ENCODE data around the gene SAP25. TPM values are rescaled to one million over a fixed set of nuclear protein-coding genes. Genes with fewer than 3 reads are reported as not detected.

The SAP25 gene
- total RNA-seq, 1 donor from 2014 or later, result 24.1 TPM

DNA sequence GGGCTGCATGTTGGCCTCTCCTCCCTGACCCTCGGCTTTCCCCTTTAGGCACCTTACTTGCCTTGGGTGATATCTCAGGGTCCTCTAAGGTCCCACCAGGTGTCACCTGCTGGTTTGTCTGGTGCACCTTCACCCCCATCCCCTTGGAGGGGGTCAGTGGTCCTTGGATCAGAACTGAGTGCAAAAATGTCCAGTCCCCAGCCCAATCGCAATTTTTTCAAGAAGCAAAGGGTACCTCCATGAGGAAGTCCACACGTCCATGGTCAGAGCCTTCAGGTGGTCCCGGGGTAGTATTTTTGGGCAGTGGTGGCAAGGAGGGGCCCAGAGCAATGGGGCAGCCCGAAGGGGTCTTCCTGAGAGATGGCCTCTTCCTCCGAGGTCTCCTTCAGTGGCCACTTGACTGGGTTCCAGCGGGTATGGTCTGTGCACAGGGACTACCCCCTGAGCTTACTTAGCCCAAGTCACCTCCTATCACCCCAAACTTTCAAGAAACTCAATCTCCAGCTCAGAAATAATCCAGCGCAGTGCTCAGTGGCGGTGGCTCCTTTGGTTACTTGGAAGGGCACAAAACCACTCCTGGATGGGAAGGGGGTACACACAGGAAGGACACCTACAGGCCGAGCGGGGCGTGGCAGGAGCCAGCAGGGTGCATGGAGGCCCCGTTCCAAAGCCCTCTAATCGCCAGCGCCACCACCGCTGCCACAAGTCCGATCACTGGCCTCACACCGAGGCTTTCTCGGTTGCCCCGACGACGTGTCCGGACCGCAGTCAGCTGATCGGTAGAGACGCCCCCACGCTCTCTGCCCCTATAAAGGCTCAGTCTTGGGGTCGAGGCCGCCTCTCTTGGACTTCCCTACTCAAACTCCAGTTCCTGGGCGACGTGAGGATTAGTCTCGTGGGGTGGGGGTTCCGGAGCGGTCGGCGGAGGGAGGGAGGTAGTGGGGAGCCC, 4.5 kb downstream of the SAP25 start:
- TF ChIP-seq, protein P1, sequence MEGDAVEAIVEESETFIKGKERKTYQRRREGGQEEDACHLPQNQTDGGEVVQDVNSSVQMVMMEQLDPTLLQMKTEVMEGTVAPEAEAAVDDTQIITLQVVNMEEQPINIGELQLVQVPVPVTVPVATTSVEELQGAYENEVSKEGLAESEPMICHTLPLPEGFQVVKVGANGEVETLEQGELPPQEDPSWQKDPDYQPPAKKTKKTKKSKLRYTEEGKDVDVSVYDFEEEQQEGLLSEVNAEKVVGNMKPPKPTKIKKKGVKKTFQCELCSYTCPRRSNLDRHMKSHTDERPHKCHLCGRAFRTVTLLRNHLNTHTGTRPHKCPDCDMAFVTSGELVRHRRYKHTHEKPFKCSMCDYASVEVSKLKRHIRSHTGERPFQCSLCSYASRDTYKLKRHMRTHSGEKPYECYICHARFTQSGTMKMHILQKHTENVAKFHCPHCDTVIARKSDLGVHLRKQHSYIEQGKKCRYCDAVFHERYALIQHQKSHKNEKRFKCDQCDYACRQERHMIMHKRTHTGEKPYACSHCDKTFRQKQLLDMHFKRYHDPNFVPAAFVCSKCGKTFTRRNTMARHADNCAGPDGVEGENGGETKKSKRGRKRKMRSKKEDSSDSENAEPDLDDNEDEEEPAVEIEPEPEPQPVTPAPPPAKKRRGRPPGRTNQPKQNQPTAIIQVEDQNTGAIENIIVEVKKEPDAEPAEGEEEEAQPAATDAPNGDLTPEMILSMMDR (IDR thresholded peaks at IDR 0.05), result no peak
- intact Hi-C loops (cut with micrococcal nuclease), result loop anchor here (1.0 kb wide), 1 partner anchor 14 kb away; no protein-coding TSS in a partner anchor
- H3K27ac Mint-ChIP-seq, result peak overlapping the region; percentile 63
- ATAC-seq (ENCODE audit: low read depth) (peak; percentile 45), DNase-seq (peak; percentile 43)
- H3K36me3 Mint-ChIP-seq (ENCODE audit: low read depth), result peaks cover 11% of the 10 kb centered on the region
- H3K9me3 Mint-ChIP-seq, result no peaks in the 10 kb centered on the region
- no peaks in the 10 kb centered on the region for H3K27me3 Mint-ChIP-seq
- CTCF ChIA-PET, result no interaction called here
- POLR2A ChIA-PET, result interaction anchor here (0.5 to 2.0 kb wide), 3 partner anchors 16 to 18 kb away, joined by 5 to 11 read pairs (median 6); partner anchors contain the start of genes FBXO24 and LRCH4
- H3K4me1 Mint-ChIP-seq, result peaks cover 42% of the 10 kb centered on the region
- H3K4me3 Mint-ChIP-seq, result peak overlapping the region; percentile 59

DNA sequence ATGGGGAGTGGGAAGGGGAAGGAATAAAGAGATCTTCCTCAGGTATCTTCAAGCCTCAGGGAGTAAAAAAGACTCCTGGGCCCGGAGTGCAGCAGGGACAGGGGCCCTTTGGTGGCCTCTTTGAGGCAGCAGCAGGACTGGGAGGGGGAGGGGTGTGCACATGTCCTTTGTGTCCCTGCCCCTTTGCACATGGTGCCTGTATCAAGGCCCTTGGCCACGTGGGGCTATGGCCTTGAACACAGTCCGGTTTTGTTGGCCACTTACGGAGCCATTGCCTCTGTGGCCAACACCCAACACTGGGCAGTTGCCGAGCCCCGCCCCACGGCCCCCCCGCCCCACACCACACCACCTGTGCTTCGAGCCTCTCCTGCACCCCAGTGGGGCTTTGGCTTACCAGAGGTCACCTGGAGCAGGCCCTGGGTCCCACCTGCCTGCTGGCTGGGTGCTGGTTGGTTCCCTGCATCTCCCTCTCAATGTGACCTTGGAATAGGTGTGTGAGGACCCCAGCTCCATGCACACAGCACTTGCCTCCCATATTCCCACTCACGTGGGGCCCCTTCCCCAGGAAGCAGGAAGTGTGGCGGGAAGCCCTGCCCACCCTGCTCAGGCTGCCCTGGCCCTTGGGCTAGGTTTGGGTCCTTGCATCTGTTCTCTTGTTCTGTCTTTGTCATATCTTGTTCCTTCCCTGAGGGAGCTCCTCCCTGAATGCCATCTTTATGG, 5.4 kb downstream of the SAP25 start:
- TF ChIP-seq, protein P1 (IDR thresholded peaks at IDR 0.05), result no peak
- Mint-ChIP-seq H3K4me1 (peaks cover 46% of the 10 kb centered on the region), H3K27ac (peak overlapping the region; percentile 63), H3K9me3 (no peaks in the 10 kb centered on the region), H3K27me3 (no peaks in the 10 kb centered on the region), H3K36me3 (ENCODE audit: low read depth) (peaks cover 11% of the 10 kb centered on the region), H3K4me3 (no peak overlapping the region)
- intact Hi-C loops (cut with micrococcal nuclease), result no loop called here
- ATAC-seq (ENCODE audit: low read depth) (no peak), DNase-seq (no peak)
- ChIA-PET CTCF (no interaction called here), POLR2A (interaction anchor here (1.8 to 2.0 kb wide), 2 partner anchors 16 to 18 kb away, joined by 6 to 11 read pairs; partner anchors contain the start of genes FBXO24 and LRCH4)

DNA sequence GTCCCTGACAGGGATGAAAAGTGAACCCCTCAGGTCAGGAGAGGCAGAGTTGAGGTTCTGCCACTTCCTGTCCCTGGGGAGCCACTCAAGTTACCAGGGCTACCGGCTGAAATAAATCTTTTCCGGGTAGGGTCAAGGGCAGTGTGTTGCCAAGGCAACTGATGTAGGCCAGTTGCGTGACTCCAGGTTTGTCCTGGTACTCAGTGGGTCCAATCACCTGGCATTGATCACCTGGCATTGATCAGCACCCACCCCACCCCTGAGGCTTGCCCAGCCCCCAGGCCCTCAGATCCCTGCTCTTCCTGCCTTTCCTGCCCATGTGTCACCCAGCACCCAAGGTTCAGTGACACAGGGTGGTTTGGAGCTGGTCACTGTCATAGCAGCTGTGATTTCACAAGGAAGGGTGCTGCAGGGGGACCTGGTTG, 5.9 kb downstream of the SAP25 start:
- no peak overlapping the region for H3K4me3 Mint-ChIP-seq
- no peaks in the 10 kb centered on the region for H3K9me3 Mint-ChIP-seq
- ChIA-PET CTCF (no interaction called here), POLR2A (interaction anchor here (1.2 to 1.7 kb wide), 2 partner anchors 18 to 108 kb away, joined by 4 to 7 read pairs; partner anchors contain the start of genes FBXO24 and LRCH4)
- no peaks in the 10 kb centered on the region for H3K27me3 Mint-ChIP-seq
- TF ChIP-seq, protein P1 (IDR thresholded peaks at IDR 0.05), result no peak
- peaks cover 11% of the 10 kb centered on the region for H3K36me3 Mint-ChIP-seq (ENCODE audit: low read depth)
- intact Hi-C loops (cut with micrococcal nuclease), result no loop called here
- no peak for DNase-seq
- peak; percentile 18 for ATAC-seq (ENCODE audit: low read depth)
- peaks cover 46% of the 10 kb centered on the region for H3K4me1 Mint-ChIP-seq
- peak overlapping the region; percentile 21 for H3K27ac Mint-ChIP-seq

DNA sequence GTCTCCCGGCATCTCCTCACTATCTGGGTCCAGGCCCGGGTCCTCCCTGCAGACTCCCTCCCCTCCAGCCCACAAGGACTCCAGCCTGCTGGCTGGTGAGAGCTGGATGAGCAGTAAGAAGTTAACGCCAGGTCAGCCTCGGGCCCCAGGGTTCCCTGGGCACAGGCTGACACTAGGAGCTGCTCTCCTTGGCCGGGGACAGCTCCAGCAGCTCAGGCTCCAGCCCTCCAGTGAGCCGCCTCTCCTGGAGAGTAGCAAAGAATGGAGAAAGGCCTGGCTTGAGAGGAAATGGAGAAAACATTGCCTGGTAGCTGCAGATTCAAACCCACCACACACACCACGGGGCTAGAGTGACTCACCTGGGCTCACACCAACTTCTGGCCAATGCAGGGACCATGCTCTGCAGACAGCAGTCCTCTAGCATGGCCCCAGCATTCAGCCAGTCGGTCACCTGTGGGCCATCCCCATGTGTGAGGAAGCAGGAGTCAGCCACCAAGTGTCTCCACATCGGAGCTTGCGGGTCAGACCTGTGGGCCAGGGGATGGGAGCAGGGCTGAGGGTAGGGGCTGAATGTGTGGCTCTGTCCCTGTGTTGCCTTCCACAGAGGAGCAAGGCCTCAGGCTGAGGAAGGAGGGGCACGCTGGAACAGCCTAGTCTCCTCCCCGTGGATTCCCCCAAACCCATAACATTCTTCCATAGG, 6.5 kb downstream of the SAP25 start:
- peak overlapping the region; percentile 21 for H3K27ac Mint-ChIP-seq
- POLR2A ChIA-PET, result interaction anchor here (1.2 to 1.7 kb wide), 2 partner anchors 19 to 108 kb away, joined by 4 to 7 read pairs; partner anchors contain the start of genes FBXO24 and LRCH4
- CTCF ChIA-PET, result no interaction called here
- intact Hi-C loops (cut with micrococcal nuclease), result no loop called here
- H3K9me3 Mint-ChIP-seq, result no peaks in the 10 kb centered on the region
- H3K4me3 Mint-ChIP-seq, result no peak overlapping the region
- DNase-seq, result no peak
- H3K4me1 Mint-ChIP-seq, result peaks cover 43% of the 10 kb centered on the region
- H3K27me3 Mint-ChIP-seq, result no peaks in the 10 kb centered on the region
- no peak for ATAC-seq (ENCODE audit: low read depth)
- peaks cover 9% of the 10 kb centered on the region for H3K36me3 Mint-ChIP-seq (ENCODE audit: low read depth)
- TF ChIP-seq, protein P1 (IDR thresholded peaks at IDR 0.05), result no peak
